ENCODE measurements around the gene SOX21.

SOX21 gene

DNA sequence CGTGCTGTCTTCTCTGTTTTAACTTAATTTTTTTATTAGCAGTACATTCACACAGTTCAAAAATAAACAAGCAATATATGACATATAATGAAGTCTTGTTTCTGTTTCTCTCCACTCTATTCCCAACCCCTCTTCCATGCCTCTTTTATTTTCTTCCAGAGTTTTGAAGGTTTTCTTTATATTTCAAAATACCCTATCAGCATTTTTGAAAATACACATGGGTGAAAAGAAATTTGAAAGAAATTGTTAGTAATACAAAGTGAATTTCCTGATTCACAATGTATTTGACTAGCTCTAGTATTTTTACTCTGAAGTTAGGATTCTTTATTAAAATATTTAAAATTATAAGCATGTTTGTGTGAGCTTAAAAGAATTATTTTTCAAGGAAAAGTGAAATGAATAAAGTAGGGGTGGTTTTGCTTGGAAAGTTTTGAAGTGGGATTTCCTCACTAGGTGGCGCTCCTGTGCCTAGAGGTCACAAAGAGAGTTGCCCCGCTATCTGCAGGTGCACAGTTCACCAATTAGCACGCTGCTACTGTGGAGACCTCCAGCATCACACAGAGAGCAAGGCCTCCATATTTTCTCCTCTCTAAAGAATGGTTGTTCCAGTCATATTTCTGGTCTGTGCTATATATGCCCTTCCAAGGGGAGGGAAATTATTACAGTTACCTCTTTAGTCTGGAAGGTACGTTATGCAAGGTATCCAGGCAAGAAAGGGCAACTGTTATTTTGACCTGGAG is 37.6 kb downstream of the SOX21 start:
- DNase-seq, result peak; percentile 76

GRCh38 chr13:94673851-94674250 is 38.5 kb downstream of the SOX21 start:
- no peak for DNase-seq

DNA sequence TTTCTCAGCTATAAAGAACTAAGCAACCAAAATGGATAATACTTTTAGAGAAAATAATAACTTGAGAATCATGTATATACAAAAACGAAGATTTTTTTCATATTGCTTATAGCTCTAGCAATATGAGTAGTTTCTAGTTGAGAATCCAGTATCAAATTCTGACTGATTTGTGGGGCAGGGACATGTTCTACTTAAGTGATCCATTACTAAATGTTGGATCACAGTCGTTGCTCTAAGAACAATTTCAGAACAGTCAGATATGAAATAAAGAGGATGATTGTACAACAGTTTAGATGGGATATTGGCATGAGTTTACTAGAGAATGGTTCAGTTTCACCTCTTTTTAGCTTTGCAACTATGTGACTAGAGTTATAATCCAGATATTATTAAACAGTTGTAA is 39.9 kb downstream of the SOX21 start:
- no peak for DNase-seq

DNA sequence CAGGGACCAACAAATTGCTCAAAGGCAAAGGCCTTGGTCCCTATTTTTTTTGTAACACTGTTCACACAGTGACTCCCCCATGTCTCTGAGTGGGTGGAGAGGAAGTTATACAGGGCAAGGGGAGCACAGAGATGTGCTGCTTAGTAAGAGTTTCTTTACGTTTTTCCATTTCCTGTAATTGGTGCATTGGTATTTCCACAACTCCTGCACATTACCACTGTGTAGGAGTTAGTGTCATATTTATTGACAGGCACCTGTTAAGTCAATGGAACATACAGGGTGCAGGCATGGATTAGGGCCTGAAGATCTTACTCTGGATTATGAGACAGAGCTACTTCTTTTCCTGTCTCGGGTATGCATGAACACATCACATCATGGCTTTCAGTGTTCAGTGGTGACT is 45.2 kb downstream of the SOX21 start:
- peak; percentile 32 for DNase-seq

DNA sequence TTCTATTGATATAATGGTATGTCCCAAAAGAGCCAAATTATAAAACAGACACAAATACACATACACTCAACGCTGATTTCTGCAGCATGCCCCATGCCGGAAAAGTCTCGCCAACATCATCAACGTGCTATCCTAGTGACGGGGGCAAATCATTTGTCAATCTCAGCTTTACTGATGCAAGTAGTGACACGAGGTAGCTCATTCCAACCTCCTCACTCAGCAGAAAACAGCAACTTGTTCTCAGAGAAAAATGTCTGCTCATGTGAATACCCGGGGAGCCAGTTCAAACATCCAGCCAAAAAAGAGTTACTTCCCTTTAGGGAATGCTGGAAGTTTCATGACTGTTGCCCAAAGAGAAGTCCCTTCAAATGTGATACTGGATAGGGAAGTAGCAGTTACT is 46.3 kb downstream of the SOX21 start:
- no peak for DNase-seq

DNA sequence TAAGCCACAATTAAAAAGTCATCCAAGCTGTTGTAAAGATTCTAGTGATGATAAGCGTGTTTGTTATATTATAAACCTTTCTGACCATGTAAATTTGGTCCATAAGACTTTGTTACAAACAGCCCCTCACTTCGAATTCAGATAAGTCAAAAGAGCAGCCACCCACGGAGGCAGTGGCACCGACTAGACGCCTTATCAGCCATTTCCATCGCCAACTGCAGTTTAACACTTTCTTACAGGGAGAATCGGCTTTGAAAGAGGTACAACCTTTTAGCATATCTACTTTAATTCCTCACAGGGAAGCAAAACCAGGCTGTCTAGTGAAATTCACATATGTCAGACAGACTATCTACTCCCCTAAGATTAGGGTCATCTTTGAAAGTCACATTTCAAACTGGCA is 47.5 kb downstream of the SOX21 start:
- DNase-seq, result no peak

DNA sequence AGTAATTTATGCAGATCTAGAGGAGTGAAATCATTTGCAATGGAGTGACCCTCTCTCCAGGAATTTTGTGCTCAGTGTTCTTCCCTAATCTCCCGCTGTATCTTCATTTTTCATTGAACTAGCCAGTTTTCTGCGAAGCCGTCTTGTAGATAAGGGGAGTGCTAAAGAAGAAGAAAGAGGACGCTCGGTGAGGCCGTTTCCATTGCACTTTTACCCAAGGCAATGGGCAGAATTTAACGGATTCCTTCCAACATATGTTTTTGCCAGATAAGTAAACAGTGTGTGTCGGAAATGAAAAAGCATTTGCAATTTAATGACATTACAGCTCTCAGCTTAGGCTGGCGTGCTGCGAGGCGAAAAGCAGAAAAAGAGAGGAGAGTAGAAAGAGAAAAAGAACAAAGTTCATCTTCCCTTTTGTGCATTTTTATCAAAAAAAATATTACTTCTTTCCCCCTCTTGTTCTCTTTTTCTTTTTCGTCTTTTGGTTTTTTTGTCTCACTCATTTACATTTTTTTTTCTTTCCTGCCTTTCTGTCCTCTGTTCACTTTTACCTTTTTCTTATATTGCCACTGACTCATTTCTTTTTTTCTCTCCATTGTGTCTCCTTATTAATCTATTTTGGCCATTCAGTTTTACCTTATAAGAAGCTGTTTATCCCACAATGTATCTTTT is 49.9 kb downstream of the SOX21 start:
- no peak for DNase-seq

GRCh38 chr13:94661406-94661805 is 50.9 kb downstream of the SOX21 start:
- no peak for DNase-seq

GRCh38 chr13:94660695-94661326 is 51.5 kb downstream of the SOX21 start:
- peak; percentile 15 for DNase-seq

Data from stimulated activated CD4-positive, alpha-beta T cell treated with anti-CD3 and anti-CD28 coated beads, Interleukin-15, amount 100 ng/mL, for 24 hours (primary cell).